Panc1 (cell line): Measurements from ENCODE around the gene ATP6V1F. TPM values are rescaled to one million over a fixed set of nuclear protein-coding genes. Genes with fewer than 3 reads are reported as not detected.

Experiments used
- ATAC-seq: fragments of 200-7000 bp; cut with Tn5 transposase; 2 replicates; pipeline ENCODE4 v1.9.1; 2020; ENCODE audit warnings: mild to moderate bottlenecking, moderate library complexity
- BruUV-seq: library from RNA; stranded (reverse); fragments of 400-500 nt; replicated peaks from 2 replicates; lab custom pipeline; 2021; lab: Mats Ljungman, UMichigan
- CTCF ChIA-PET: fragments of 300-600 bp; sonication (Branson Sonifier 250); formaldehyde crosslinking; loops from one replicate; lab custom pipeline; 2022; ENCODE audit warnings: antibody characterized with exemption; lab: Charles Lee
- POLR2A ChIA-PET: fragments of 300-600 bp; sonication (Branson Sonifier 250); formaldehyde crosslinking; loops from one replicate; lab custom pipeline; 2022; ENCODE audit warnings: antibody characterized with exemption; lab: Charles Lee
- DNase-seq: peaks from one replicate; pipeline ENCODE4 v3.0.0-alpha.2; 2010; ENCODE audit warnings: low read depth, low spot score
- H3K27ac ChIP-seq: 2 replicates; pipeline ENCODE4 v1.5.1; 2011; ENCODE audit warnings: mild to moderate bottlenecking, low read length, inconsistent platforms
- H3K27me3 ChIP-seq: fragments of 200-500 bp; sonication (Bioruptor generic); 2 replicates; pipeline ENCODE4 v1.6.0; 2014; ENCODE audit warnings: low read length, inconsistent platforms; ENCODE audit not compliant: control insufficient read depth, insufficient read depth
- H3K36me3 ChIP-seq: fragments of 200-500 bp; sonication (Bioruptor generic); 2 replicates; pipeline ENCODE4 v1.5.1; 2014; ENCODE audit warnings: inconsistent platforms, mild to moderate bottlenecking, low read length, moderate library complexity; ENCODE audit not compliant: control insufficient read depth, insufficient read depth
- H3K4me1 ChIP-seq: 2 replicates; pipeline ENCODE4 v1.5.1; 2011; ENCODE audit warnings: inconsistent platforms, mild to moderate bottlenecking, low read length, moderate library complexity; ENCODE audit not compliant: control insufficient read depth, insufficient read depth
- H3K4me3 ChIP-seq, 2 experiments: 2 replicates each; pipeline ENCODE4 v1.5.1; 2011 to 2012; ENCODE audit warnings: low read depth in 2 of 2, low read length in 2 of 2, mild to moderate bottlenecking in 2 of 2, inconsistent platforms in 1 of 2, moderate library complexity in 1 of 2
- H3K9me3 ChIP-seq: fragments of 200-500 bp; sonication (Bioruptor generic); 2 replicates; pipeline ENCODE4 v1.5.1; 2014; ENCODE audit warnings: low read depth, mild to moderate bottlenecking, inconsistent platforms, low read length, moderate library complexity; ENCODE audit not compliant: control insufficient read depth, insufficient read depth
- CTCF ChIP-seq: fragments of 450-650 bp; IDR thresholded peaks from 2 replicates; pipeline ENCODE4 v1.5.1; 2017; ENCODE audit warnings: mild to moderate bottlenecking
- POLR2AphosphoS5 ChIP-seq: IDR thresholded peaks from 2 replicates; pipeline ENCODE4 v1.6.1; 2012; ENCODE audit warnings: mild to moderate bottlenecking, low read depth, low read length, moderate library complexity
- REST ChIP-seq, 2 experiments: IDR thresholded peaks; 2 replicates each; pipeline ENCODE4 v1.6.1; 2011 to 2012; ENCODE audit warnings: low read depth in 2 of 2, control low read depth in 1 of 2, low read length in 1 of 2, mild to moderate bottlenecking in 1 of 2, moderate library complexity in 1 of 2; ENCODE audit not compliant: insufficient read depth in 1 of 2
- SIN3A ChIP-seq: IDR thresholded peaks from 2 replicates; pipeline ENCODE4 v1.6.1; 2012; ENCODE audit warnings: low read depth, mild to moderate bottlenecking, low read length, moderate library complexity, borderline replicate concordance; ENCODE audit not compliant: insufficient read depth
- TCF7L2 ChIP-seq: IDR thresholded peaks from 2 replicates; pipeline ENCODE4 v1.6.1; 2011; ENCODE audit warnings: mild to moderate bottlenecking, low read depth, low read length, inconsistent platforms
- in situ Hi-C: cut with HindIII; loops from 2 replicates; pipeline ENCODE4 v1.10.0; 2016; ENCODE audit warnings: low sequenced_read_pairs, low pct_unique_long_range_greater_than_20kb
- intact Hi-C: fragments of 100-400 bp; cut with micrococcal nuclease; formaldehyde crosslinking; loops from one replicate; pipeline ENCODE4 v1.10.0; 2022; ENCODE audit not compliant: unreplicated experiment
- total RNA-seq: library from RNA; stranded (reverse); gene quantifications from one replicate; pipeline ENCODE4 v1.2.1, GENCODE V29; 2021; ENCODE audit not compliant: unreplicated experiment

ATP6V1F gene
- total RNA-seq, 1 experiment from 2014 or later = 151 TPM

- no TSS peak for BruUV-seq
- DNase-seq (no peak), ATAC-seq (no peak)
- CTCF ChIA-PET = no interaction called here
- POLR2A ChIA-PET = no interaction called here
- TF ChIP-seq POLR2AphosphoS5 (no peak), REST (IDR thresholded peaks at IDR 0.05; ENCODE audit: insufficient read depth in 1 of 2, low read depth in 2 of 2, low read length in 1 of 2) (no peak), CTCF (no peak), SIN3A (no peak), TCF7L2 (no peak)
- no peaks in the 10 kb centered on the region for H3K4me1 ChIP-seq
- H3K9me3 ChIP-seq = no peaks in the 10 kb centered on the region
- in situ Hi-C loops (no loop called here), intact Hi-C loops (no loop called here)
- no peak overlapping the region for H3K4me3 ChIP-seq
- H3K36me3 ChIP-seq = no peaks in the 10 kb centered on the region
- no peak overlapping the region for H3K27ac ChIP-seq
- H3K27me3 ChIP-seq = no peaks in the 10 kb centered on the region
Observed at GRCh38 chr7:128856001-128856718, 6.5 kb upstream of the ATP6V1F start.

- ChIA-PET POLR2A (no interaction called here), CTCF (no interaction called here)
- DNase-seq = no peak
- no peak for ATAC-seq
- no peak overlapping the region for H3K4me3 ChIP-seq
- in situ Hi-C loops = no loop called here
- peaks cover 4% of the 10 kb centered on the region for H3K4me1 ChIP-seq
- no TSS peak for BruUV-seq
- no peaks in the 10 kb centered on the region for H3K9me3 ChIP-seq
- TF ChIP-seq POLR2AphosphoS5 (no peak), CTCF (no peak), REST (IDR thresholded peaks at IDR 0.05; ENCODE audit: insufficient read depth in 1 of 2, low read depth in 2 of 2, low read length in 1 of 2) (no peak), TCF7L2 (no peak), SIN3A (no peak)
- intact Hi-C loops = no loop called here
- H3K27me3 ChIP-seq = no peaks in the 10 kb centered on the region
- no peak overlapping the region for H3K27ac ChIP-seq
- peaks cover 3% of the 10 kb centered on the region; the same call in 1 of the 2 replicates for H3K36me3 ChIP-seq
Observed at GRCh38 chr7:128858380-128859231, 4.0 kb upstream of the ATP6V1F start.
